Choroid plexus epithelial cell (primary cell): Measurements from ENCODE around the gene PSORS1C2.

Experiments used
- DNase-seq: peaks from one replicate; pipeline ENCODE4 v3.0.0-alpha.2; 2010; ENCODE audit warnings: low read depth
- H3K4me3 ChIP-seq: 2 replicates; pipeline ENCODE4 v1.5.1; 2011; ENCODE audit warnings: low read depth, mild to moderate bottlenecking, control low read depth, low read length, moderate library complexity
- CTCF ChIP-seq: conservative IDR thresholded peaks from 2 replicates; pipeline ENCODE4 v1.5.1; 2011; ENCODE audit warnings: low read depth, mild to moderate bottlenecking, control low read depth, inconsistent platforms, low read length, moderate library complexity

PSORS1C2 gene

GRCh38 chr6:31157513-31158139, 18.8 kb upstream of the PSORS1C2 start, which contains the start of gene CCHCR1:
CCHCR1 (minus strand) TSS chr6:31157802; CDS start chr6:31157600, 202 bp downstream.
- TF ChIP-seq CTCF, result no peak
- DNase-seq, result no peak

DNA sequence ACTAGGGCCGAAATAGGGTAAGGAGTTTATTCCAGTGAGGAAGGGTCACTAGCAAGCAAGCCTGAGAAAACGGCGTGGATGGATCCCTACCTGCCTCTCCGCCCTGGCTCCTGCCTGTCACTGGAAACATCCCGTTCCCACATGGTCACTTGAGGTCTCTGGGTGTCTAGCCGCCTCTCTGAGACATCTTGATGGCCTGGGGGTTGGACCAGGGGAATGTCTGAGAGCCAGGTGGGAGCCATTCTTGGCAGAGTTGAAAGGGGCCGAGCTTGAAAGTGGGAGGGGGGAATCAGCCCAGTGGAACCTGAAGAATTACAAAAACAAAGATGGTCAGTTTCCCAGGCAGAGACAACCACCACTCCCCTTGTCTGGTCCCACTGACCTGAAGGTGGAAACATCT, 17.8 kb upstream of the PSORS1C2 start:
- H3K4me3 ChIP-seq, result no peak overlapping the region
- DNase-seq, result no peak
- no peak for TF ChIP-seq CTCF

More at GRCh38 chr6:31157513-31158139, 18.8 kb upstream of the PSORS1C2 start, which contains the start of gene CCHCR1:
- peak within 1 kb of the TSS; percentile 76 for H3K4me3 ChIP-seq

GRCh38 chr6:31154436-31154835, 15.6 kb upstream of the PSORS1C2 start:
- DNase-seq, result no peak
- no peak overlapping the region for H3K4me3 ChIP-seq
- TF ChIP-seq CTCF, result no peak

DNA sequence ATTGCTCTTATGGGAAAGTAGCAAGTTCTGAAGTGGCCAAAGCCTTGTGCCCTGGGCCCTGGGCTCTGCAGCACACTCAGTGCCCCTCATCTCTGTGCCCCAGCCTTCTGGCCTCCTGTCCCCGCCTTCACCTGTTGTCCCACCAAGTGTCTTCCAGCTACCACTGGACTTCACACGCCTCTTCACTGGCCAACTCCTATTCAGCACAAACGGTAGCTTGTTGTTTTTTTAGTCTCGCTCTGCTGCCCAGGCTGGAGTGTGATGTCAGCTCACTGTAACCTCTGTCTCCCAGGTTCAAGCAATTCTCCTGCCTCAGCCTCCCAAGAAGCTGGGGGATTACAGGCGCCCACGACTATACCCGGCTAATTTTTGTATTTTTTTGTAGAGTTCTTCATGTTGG, 13.9 kb upstream of the PSORS1C2 start:
- H3K4me3 ChIP-seq, result no peak overlapping the region

DNA sequence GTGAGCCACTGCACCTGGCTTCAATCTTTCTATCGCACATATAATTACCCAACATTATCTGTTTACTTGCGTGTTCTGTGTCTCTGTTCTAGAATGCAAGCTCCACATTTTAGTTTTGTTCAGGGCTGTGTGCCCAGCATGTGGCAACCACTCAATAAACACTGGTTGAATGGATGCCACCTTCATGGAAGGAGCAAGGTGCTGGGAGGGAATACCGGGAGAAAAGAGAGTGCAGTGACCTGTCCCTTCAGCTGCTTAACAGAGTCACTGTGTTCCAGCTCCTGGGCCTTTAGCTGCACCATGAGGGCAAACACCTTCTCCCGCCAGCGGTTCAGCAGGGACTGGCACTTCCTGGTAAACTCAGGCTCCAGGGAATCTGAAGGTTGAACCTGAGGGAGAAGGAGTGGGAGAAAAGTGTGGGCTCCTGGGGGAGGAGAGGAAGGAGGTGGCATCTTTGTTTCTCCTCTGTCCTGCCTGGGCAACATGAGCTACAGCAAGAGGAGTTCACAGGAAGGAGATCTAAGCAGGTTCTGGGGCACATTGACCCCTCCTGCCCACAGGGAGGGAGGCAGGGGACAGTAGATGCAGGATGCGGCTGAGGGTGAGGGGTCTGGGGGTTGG, 11.1 kb upstream of the PSORS1C2 start:
- no peak for TF ChIP-seq CTCF
- DNase-seq, result no peak

More for the DNA sequence above, 13.9 kb upstream of the PSORS1C2 start:
- no peak for DNase-seq
- no peak for TF ChIP-seq CTCF

GRCh38 chr6:31145386-31145785, 6.5 kb upstream of the PSORS1C2 start:
- DNase-seq, result no peak
- no peak for TF ChIP-seq CTCF
- no peak overlapping the region for H3K4me3 ChIP-seq

More for the DNA sequence above, 11.1 kb upstream of the PSORS1C2 start:
- no peak overlapping the region for H3K4me3 ChIP-seq

DNA sequence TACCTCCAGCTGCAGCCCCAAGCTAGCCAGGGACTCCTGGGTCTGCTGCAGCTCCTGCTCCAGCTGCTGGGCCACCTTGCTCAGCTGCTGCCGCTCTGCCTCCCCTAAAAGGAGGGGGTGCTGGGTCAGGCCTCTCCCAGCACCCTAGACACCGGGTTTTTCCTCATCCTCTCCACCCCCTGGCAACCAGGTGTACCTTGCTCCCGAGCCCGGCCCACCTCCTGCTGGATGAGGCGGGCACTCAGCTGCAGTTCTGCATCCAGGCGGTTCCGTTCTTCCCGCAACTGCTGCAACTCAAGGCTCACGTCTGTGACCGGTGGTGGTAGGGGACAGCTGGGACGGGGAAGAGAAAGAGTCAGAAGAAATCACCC, 6.1 kb upstream of the PSORS1C2 start:
- DNase-seq, result no peak
- H3K4me3 ChIP-seq, result no peak overlapping the region
- TF ChIP-seq CTCF, result no peak
